A549 (cell line): Measurements from ENCODE around the gene ENO1. TPM values are rescaled to one million over a fixed set of nuclear protein-coding genes. Genes with fewer than 3 reads are reported as not detected.

Experiments
- ATAC-seq, 2 experiments: fragments of 200-7000 bp in 1 of 2; fragments of >200 bp in 1 of 2; cut with Nextera tagmentation in 1 of 2; cut with Tn5 transposase in 1 of 2; 3 replicates each; pipeline versions ENCODE4 v1.8.0 to v1.9.1; 2018 to 2020; ENCODE audit warnings: mild to moderate bottlenecking in 1 of 2, moderate library complexity in 1 of 2
- CTCF ChIA-PET: fragments of 300-600 bp; sonication (Branson Sonifier 250); formaldehyde crosslinking; extraction: SDS; loops from one replicate; lab custom pipeline; 2021; ENCODE audit warnings: antibody characterized with exemption, inconsistent platforms; lab: Yijun Ruan, JAX
- POLR2A ChIA-PET: fragments of 350-600 bp; formaldehyde crosslinking; extraction: SDS; loops from one replicate; lab custom pipeline; 2021; ENCODE audit warnings: antibody characterized with exemption, inconsistent platforms; lab: Yijun Ruan, JAX
- DNase-seq, 2 experiments: peaks; one replicate each; pipeline versions ENCODE4 v3.0.0 to v3.0.0-alpha.2; 2011 to 2016; ENCODE audit warnings: low read depth in 1 of 2, low spot score in 1 of 2
- FAIRE-seq: peaks from 2 replicates; lab custom pipeline; 2011; peaks lifted over from hg19 to GRCh38; lab: Jason Lieb, UNC
- H3K27ac ChIP-seq, 2 experiments: fragments of >200 bp; sonication (Bioruptor Twin); formaldehyde crosslinking; 3 replicates each; pipeline ENCODE4 v1.5.1; 2016 to 2017
- H3K4me1 ChIP-seq: fragments of >200 bp; sonication (Bioruptor Twin); formaldehyde crosslinking; 3 replicates; pipeline ENCODE4 v1.6.1; 2016
- H3K4me2 ChIP-seq: fragments of >200 bp; sonication (Bioruptor Twin); formaldehyde crosslinking; 3 replicates; pipeline ENCODE4 v1.6.1; 2016
- H3K4me3 ChIP-seq: fragments of >200 bp; sonication (Bioruptor Twin); formaldehyde crosslinking; 3 replicates; pipeline ENCODE4 v1.5.1; 2016
- H3K9me3 ChIP-seq: fragments of >200 bp; sonication (Bioruptor Twin); formaldehyde crosslinking; 3 replicates; pipeline ENCODE4 v1.6.1; 2016
- BHLHE40 ChIP-seq: IDR thresholded peaks from 2 replicates; pipeline ENCODE4 v1.6.1; 2012; ENCODE audit warnings: low read depth, low read length, inconsistent platforms
- CHD2 ChIP-seq: fragments of 150-350 bp; IDR thresholded peaks from 2 replicates; pipeline ENCODE4 v1.6.1; 2014; ENCODE audit warnings: low read length; ENCODE audit not compliant: partially characterized antibody
- CTCF ChIP-seq: fragments of >200 bp; sonication (Bioruptor Twin); formaldehyde crosslinking; IDR thresholded peaks from 3 replicates; pipeline ENCODE4 v1.5.1; 2016
- EP300 ChIP-seq, 2 experiments: fragments of >200 bp; sonication (Bioruptor Twin); formaldehyde crosslinking; IDR thresholded peaks; 2 replicates in 1 of 2; 3 replicates in 1 of 2; pipeline ENCODE4 v1.6.1; 2016 to 2017
- FOSB ChIP-seq: fragments of 250-450 bp; sonication (Bioruptor Pico); IDR thresholded peaks from 2 replicates; pipeline ENCODE4 v1.5.0; 2020; ENCODE audit warnings: mild to moderate bottlenecking, moderate library complexity
- FOSL2 ChIP-seq, 2 experiments: fragments of 450-650 bp in 1 of 2; fragments of >200 bp in 1 of 2; sonication (Bioruptor Twin) in 1 of 2; formaldehyde crosslinking; IDR thresholded peaks; 2 replicates each; pipeline versions ENCODE4 v1.5.0 to v1.6.1; 2016 to 2020; ENCODE audit warnings: mild to moderate bottlenecking in 1 of 2, moderate library complexity in 1 of 2
- FOXS1 ChIP-seq: fragments of 250-450 bp; sonication (Bioruptor Pico); IDR thresholded peaks from 2 replicates; pipeline ENCODE4 v1.5.0; 2020; ENCODE audit warnings: mild to moderate bottlenecking, moderate library complexity
- GATA3 ChIP-seq: IDR thresholded peaks from 2 replicates; pipeline ENCODE4 v1.6.1; 2012; ENCODE audit warnings: borderline replicate concordance
- HDAC2 ChIP-seq: fragments of 200-600 bp; sonication (generic); IDR thresholded peaks from 2 replicates; pipeline ENCODE4 v1.6.1; 2016
- HEYL ChIP-seq: fragments of 250-450 bp; sonication (Bioruptor Pico); IDR thresholded peaks from 2 replicates; pipeline ENCODE4 v1.8.0; 2021; ENCODE audit warnings: mild to moderate bottlenecking, moderate library complexity
- HMGXB4 ChIP-seq: fragments of 250-450 bp; sonication (Bioruptor Pico); IDR thresholded peaks from 2 replicates; pipeline ENCODE4 v1.5.0; 2021; ENCODE audit warnings: mild to moderate bottlenecking, moderate library complexity, borderline replicate concordance
- HOXA7 ChIP-seq: fragments of 250-450 bp; sonication (Bioruptor Pico); IDR thresholded peaks from 2 replicates; pipeline ENCODE4 v1.5.0; 2020; ENCODE audit warnings: mild to moderate bottlenecking, moderate library complexity
- HOXB5 ChIP-seq: fragments of 250-450 bp; sonication (Bioruptor Pico); IDR thresholded peaks from 2 replicates; pipeline ENCODE4 v1.5.0; 2020; ENCODE audit warnings: mild to moderate bottlenecking, moderate library complexity
- JUN ChIP-seq, 2 experiments: fragments of >200 bp; sonication (Bioruptor Twin); formaldehyde crosslinking; IDR thresholded peaks; 2 replicates in 1 of 2; 3 replicates in 1 of 2; pipeline ENCODE4 v1.6.1; 2016 to 2017
- JUNB ChIP-seq: fragments of >200 bp; sonication (Bioruptor Twin); formaldehyde crosslinking; IDR thresholded peaks from 2 replicates; pipeline ENCODE4 v1.6.1; 2016
- KDM1A ChIP-seq: fragments of 200-600 bp; sonication (generic); IDR thresholded peaks from 2 replicates; pipeline ENCODE4 v1.6.1; 2016; ENCODE audit warnings: low read depth, mild to moderate bottlenecking
- KDM5A ChIP-seq: fragments of 200-600 bp; sonication (generic); IDR thresholded peaks from 2 replicates; pipeline ENCODE4 v1.6.1; 2016; ENCODE audit warnings: antibody characterized with exemption, mild to moderate bottlenecking
- MAFK ChIP-seq: fragments of 450-650 bp; IDR thresholded peaks from 2 replicates; pipeline ENCODE4 v1.6.1; 2014; ENCODE audit not compliant: partially characterized antibody
- MYC ChIP-seq: IDR thresholded peaks from 2 replicates; pipeline ENCODE4 v1.6.1; 2012; ENCODE audit warnings: mild to moderate bottlenecking, inconsistent platforms, low read length, improper control_type of control experiment, borderline replicate concordance
- NPAS2 ChIP-seq: fragments of 250-450 bp; sonication (Bioruptor Pico); IDR thresholded peaks from 2 replicates; pipeline ENCODE4 v1.8.0; 2022; ENCODE audit warnings: mild to moderate bottlenecking, moderate library complexity, borderline replicate concordance
- NR3C1 ChIP-seq: fragments of >200 bp; sonication (Bioruptor Twin); formaldehyde crosslinking; IDR thresholded peaks from 3 replicates; pipeline ENCODE4 v1.6.1; 2017
- PHF8 ChIP-seq: fragments of 200-600 bp; sonication (generic); IDR thresholded peaks from 2 replicates; pipeline ENCODE4 v1.6.1; 2016; ENCODE audit warnings: low read depth, mild to moderate bottlenecking, antibody characterized with exemption, moderate library complexity, borderline replicate concordance
- RNF2 ChIP-seq: fragments of 200-600 bp; sonication (generic); IDR thresholded peaks from 2 replicates; pipeline ENCODE4 v1.6.1; 2016; ENCODE audit warnings: low read depth, mild to moderate bottlenecking, antibody characterized with exemption, moderate library complexity, borderline replicate concordance
- TP53 ChIP-seq: fragments of 250-450 bp; sonication (Bioruptor Pico); IDR thresholded peaks from 2 replicates; pipeline ENCODE4 v1.5.0; 2021; ENCODE audit warnings: mild to moderate bottlenecking, moderate library complexity
- ZC3H11A ChIP-seq: fragments of 450-650 bp; IDR thresholded peaks from 2 replicates; pipeline ENCODE4 v1.6.1; 2014; ENCODE audit warnings: antibody characterized with exemption, mild to moderate bottlenecking
- ZNF302 ChIP-seq: fragments of 250-450 bp; sonication (Bioruptor Pico); IDR thresholded peaks from 2 replicates; pipeline ENCODE4 v1.9.0; 2021; ENCODE audit warnings: inconsistent platforms, mild to moderate bottlenecking, moderate library complexity
- WGBS: methylation state at CpG from one replicate; pipeline ENCODE4 v1.1.6; 2017; ENCODE audit errors: missing lambda C conversion rate; 5-methylcytosine and 5-hydroxymethylcytosine counted together
- polyA plus RNA-seq, 4 experiments: library from polyadenylated mRNA; depleted of rRNA in 3 of 4; stranded (reverse); fragments of >200 nt; fragmentation: RNase III in 1 of 4; extraction: RNeasy Plus Mini Kit Qiagen cat#74134 plus additional on column Dnase treatment in 1 of 4; gene quantifications; 2 replicates in 3 of 4; 3 replicates in 1 of 4; pipeline ENCODE4 v1.2.3, GENCODE V29; 2011 to 2017

The ENO1 gene
- polyA plus RNA-seq, 2 of the 4 experiments (the other 2 are of a cell fraction) = 1,899 to 2,981 TPM

DNA sequence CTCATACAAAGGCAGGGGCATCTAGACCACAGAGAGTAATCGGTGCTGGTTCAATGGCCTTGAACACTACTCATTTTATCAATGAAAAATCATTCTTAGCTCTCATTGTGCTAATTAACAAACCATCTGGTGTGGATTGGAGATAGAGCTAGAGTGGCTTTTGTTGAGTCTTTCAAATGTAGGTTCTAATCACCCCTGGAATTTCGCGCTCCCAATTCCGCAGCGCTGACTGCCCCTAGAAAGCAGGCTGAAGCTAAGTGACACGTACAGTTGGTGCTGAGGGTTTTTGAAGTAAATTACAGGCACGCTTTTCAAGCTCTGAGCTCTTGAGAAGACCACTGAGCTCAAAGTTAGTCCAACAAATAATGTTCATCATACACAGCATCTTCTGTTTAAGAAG, 36.0 kb upstream of the ENO1 start:
- no peak overlapping the region for H3K4me3 ChIP-seq
- TF ChIP-seq NR3C1 = no peak
- no peak for TF ChIP-seq MAFK
- no peak for TF ChIP-seq CHD2
- no peak for TF ChIP-seq RNF2
- no peak for TF ChIP-seq ZC3H11A
- TF ChIP-seq HOXA7 (CRISPR knock-in tag) = no peak
- no peak for TF ChIP-seq HDAC2
- TF ChIP-seq TP53 (CRISPR knock-in tag) = no peak
- ChIA-PET POLR2A (interaction anchor here (1.0 kb wide), 1 partner anchor 34 kb away, joined by 5 read pairs; no protein-coding TSS in a partner anchor), CTCF (interaction anchor here (0.9 to 3.6 kb wide), 11 partner anchors 11 to 187 kb away, joined by 3 to 34 read pairs (median 4); no protein-coding TSS in a partner anchor)
- WGBS = 96% methylated on average over 7 of the region's 7 CpGs
- H3K27ac ChIP-seq = peak overlapping the region; percentile 34 to 78; a peak in 4 of 6 replicates
- H3K4me1 ChIP-seq = peaks cover 42% of the 10 kb centered on the region
- ATAC-seq (no peak), FAIRE-seq (no peak), DNase-seq (no peak)
- H3K9me3 ChIP-seq = no peaks in the 10 kb centered on the region
- no peak overlapping the region for H3K4me2 ChIP-seq

DNA sequence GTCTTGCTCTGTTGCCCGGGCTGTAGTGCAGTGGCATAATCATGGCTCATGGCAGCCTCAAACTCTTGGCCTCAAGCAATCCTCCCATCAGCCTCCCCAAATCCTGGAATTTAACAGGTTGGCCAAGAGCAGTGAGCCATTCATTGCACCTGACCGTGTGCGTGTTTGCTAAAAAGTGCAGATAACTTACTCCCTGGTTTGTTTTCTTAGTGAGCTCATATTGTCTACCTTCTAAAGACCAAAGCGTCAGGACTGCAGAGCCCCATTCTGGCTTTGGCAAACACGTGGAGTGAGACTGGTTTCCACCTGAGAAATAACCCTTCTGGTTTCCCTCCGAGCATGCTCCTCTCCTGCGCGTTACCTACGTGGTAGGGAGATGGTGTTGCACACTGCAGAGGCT, 35.0 kb upstream of the ENO1 start:
- H3K9me3 ChIP-seq = no peaks in the 10 kb centered on the region
- H3K4me1 ChIP-seq = peaks cover 51% of the 10 kb centered on the region
- DNase-seq = no peak
- no peak overlapping the region for H3K4me2 ChIP-seq
- POLR2A ChIA-PET = no interaction called here
- no peak for TF ChIP-seq EP300 (IDR thresholded peaks at IDR 0.05)
- TF ChIP-seq KDM5A = no peak
- no peak for TF ChIP-seq NR3C1
- TF ChIP-seq ZNF302 = no peak
- no peak for TF ChIP-seq HOXB5 (CRISPR knock-in tag)
- TF ChIP-seq KDM1A = no peak
- no peak for TF ChIP-seq CHD2
- TF ChIP-seq FOXS1 (CRISPR knock-in tag) = no peak
- no peak for TF ChIP-seq BHLHE40
- TF ChIP-seq JUNB = no peak
- H3K4me3 ChIP-seq = no peak overlapping the region
- no peak for ATAC-seq
- CTCF ChIA-PET = interaction anchor here (0.9 to 3.6 kb wide), 7 partner anchors 10 to 184 kb away, joined by 3 to 34 read pairs (median 4); no protein-coding TSS in a partner anchor
- WGBS = 62% methylated on average over 8 of the region's 9 CpGs
- FAIRE-seq = no peak
- H3K27ac ChIP-seq = peak overlapping the region; percentile 44 to 65; a peak in 4 of 6 replicates

DNA sequence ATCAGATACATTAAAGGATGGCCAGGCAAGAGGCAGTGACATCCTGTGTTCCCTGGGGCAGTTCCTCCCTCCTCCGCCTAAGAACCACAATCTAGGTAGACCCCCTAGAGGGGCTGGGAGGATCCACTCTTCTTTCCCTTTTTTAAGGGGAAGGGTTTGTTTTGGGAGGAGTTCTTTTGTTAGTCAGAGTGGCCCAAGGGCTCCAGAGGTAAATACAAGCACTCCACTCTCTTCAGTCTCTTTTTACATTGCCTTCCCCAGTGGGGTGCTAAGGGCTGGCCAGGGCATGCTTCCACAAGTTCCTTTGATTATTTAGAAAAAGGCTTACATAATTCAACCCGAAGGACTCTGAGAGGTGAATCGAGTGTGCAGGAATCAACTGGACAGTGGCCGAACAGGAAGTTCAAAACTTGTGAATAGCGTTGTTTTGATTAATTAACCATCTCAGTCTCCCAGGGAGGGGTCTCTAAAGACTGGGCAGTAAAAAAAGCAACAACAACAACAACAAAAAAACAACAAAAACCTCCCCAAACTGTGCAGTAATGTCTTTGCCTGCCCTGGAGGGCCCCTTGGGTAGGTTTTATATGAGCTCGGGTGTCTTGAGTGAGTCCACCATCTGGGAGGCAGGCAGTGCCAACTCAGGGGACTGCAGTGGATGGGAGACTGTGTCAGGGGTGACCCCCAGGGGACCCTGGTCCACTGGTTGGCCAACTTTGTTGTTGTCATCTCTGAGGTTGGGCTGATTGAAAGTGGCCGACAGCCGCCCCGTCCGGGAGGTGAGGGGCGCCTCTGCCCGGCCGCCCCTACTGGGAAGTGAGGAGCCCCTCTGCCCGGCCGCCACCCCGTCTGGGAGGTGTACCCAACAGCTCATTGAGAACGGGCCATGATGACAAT, 33.2 kb upstream of the ENO1 start:
- ATAC-seq = peak; percentile 28 to 32; a peak in 3 of 6 replicates
- FAIRE-seq = no peak
- no peak for TF ChIP-seq KDM5A
- TF ChIP-seq HOXB5 (CRISPR knock-in tag) = no peak
- TF ChIP-seq NPAS2 (CRISPR knock-in tag) = no peak
- no peak for TF ChIP-seq HOXA7 (CRISPR knock-in tag)
- TF ChIP-seq JUN (IDR thresholded peaks at IDR 0.05) = no peak
- no peak for TF ChIP-seq HMGXB4
- no peak for TF ChIP-seq HEYL (CRISPR knock-in tag)
- TF ChIP-seq FOSL2 (IDR thresholded peaks at IDR 0.05) = no peak
- TF ChIP-seq FOSL2 (CRISPR knock-in tag; IDR thresholded peaks at IDR 0.05) = no peak
- no peak for TF ChIP-seq CHD2
- TF ChIP-seq RNF2 = no peak
- TF ChIP-seq FOSB = no peak
- no peak for TF ChIP-seq HDAC2
- no peak for TF ChIP-seq MYC
- TF ChIP-seq CTCF = no peak
- TF ChIP-seq PHF8 = no peak
- no peak for TF ChIP-seq GATA3
- TF ChIP-seq FOXS1 (CRISPR knock-in tag) = no peak
- no peaks in the 10 kb centered on the region for H3K9me3 ChIP-seq
- DNase-seq = peak in 1 of 2 experiments; percentile 44
- ChIA-PET POLR2A (no interaction called here), CTCF (interaction anchor here (1.6 to 1.9 kb wide), 2 partner anchors 31 to 93 kb away, joined by 5 to 6 read pairs; no protein-coding TSS in a partner anchor)
- H3K4me3 ChIP-seq = no peak overlapping the region
- H3K27ac ChIP-seq = no peak overlapping the region; a peak in 2 of 6 replicates
- peaks cover 61% of the 10 kb centered on the region for H3K4me1 ChIP-seq
- WGBS = 37% methylated on average over 6 of the region's 17 CpGs
- H3K4me2 ChIP-seq = peak overlapping the region; percentile 54
